GM15510 (cell line): Measurements from ENCODE around the gene TRAM2.

Source experiments
- POLR2A ChIP-seq: IDR thresholded peaks from 3 replicates; pipeline ENCODE4 v1.6.1; 2011; ENCODE audit warnings: borderline replicate concordance; ENCODE audit not compliant: insufficient read length; ENCODE audit errors: extremely low read depth

The TRAM2 gene

GRCh38 chr6:52494298-52495072 lies 82.4 kb downstream of the TRAM2 start:
- no peak for TF ChIP-seq POLR2A

GRCh38 chr6:52493669-52494068 lies 83.2 kb downstream of the TRAM2 start:
- TF ChIP-seq POLR2A, result no peak

- peak; percentile 24 for TF ChIP-seq POLR2A
These were observed 85.4 kb downstream of the TRAM2 start for GRCh38 chr6:52491203-52492069.

- no peak for TF ChIP-seq POLR2A
These were observed 87.0 kb downstream of the TRAM2 start for GRCh38 chr6:52489881-52490280.

- TF ChIP-seq POLR2A, result no peak
These were observed 93.2 kb downstream of the TRAM2 start for GRCh38 chr6:52483671-52484003.

- no peak for TF ChIP-seq POLR2A
These were observed 93.8 kb downstream of the TRAM2 start for GRCh38 chr6:52482903-52483670.

- no peak for TF ChIP-seq POLR2A
These were observed 101.6 kb downstream of the TRAM2 start for GRCh38 chr6:52475307-52475706.

GRCh38 chr6:52474173-52474572 lies 102.7 kb downstream of the TRAM2 start:
- no peak for TF ChIP-seq POLR2A

- no peak for TF ChIP-seq POLR2A
These were observed 119.8 kb downstream of the TRAM2 start for GRCh38 chr6:52457096-52457495.

GRCh38 chr6:52454556-52454955 lies 122.3 kb downstream of the TRAM2 start:
- no peak for TF ChIP-seq POLR2A
